ENCODE results near the gene CSRP2. TPM values are rescaled to one million over a fixed set of nuclear protein-coding genes. Genes with fewer than 3 reads are reported as not detected.

The CSRP2 gene
- total RNA-seq, 1 experiment from 2014 or later, result 53.3 TPM

GRCh38 chr12:76898442-76898841, 19.6 kb upstream of the CSRP2 start:
- no peak for DNase-seq (ENCODE audit: low read depth)
- in situ Hi-C loops (cut with HindIII; ENCODE audit: low pct_unique_long_range_greater_than_20kb, low sequenced_read_pairs), result no loop called here

GRCh38 chr12:76896274-76896673, 17.5 kb upstream of the CSRP2 start:
- DNase-seq (ENCODE audit: low read depth), result no peak
- in situ Hi-C loops (cut with HindIII; ENCODE audit: low pct_unique_long_range_greater_than_20kb, low sequenced_read_pairs), result no loop called here

- no peak for DNase-seq (ENCODE audit: low read depth)
- in situ Hi-C loops (cut with HindIII; ENCODE audit: low pct_unique_long_range_greater_than_20kb, low sequenced_read_pairs), result no loop called here
Measured at GRCh38 chr12:76895796-76896195, 17.0 kb upstream of the CSRP2 start.

- DNase-seq (ENCODE audit: low read depth), result no peak
- in situ Hi-C loops (cut with HindIII; ENCODE audit: low pct_unique_long_range_greater_than_20kb, low sequenced_read_pairs), result no loop called here
Measured at GRCh38 chr12:76891609-76892008, 12.8 kb upstream of the CSRP2 start.

- in situ Hi-C loops (cut with HindIII; ENCODE audit: low pct_unique_long_range_greater_than_20kb, low sequenced_read_pairs), result no loop called here
- DNase-seq (ENCODE audit: low read depth), result no peak
Measured at GRCh38 chr12:76890151-76891143, 11.6 kb upstream of the CSRP2 start.

GRCh38 chr12:76888775-76889174, 10.0 kb upstream of the CSRP2 start:
- DNase-seq (ENCODE audit: low read depth), result no peak
- in situ Hi-C loops (cut with HindIII; ENCODE audit: low pct_unique_long_range_greater_than_20kb, low sequenced_read_pairs), result no loop called here

- DNase-seq (ENCODE audit: low read depth), result no peak
- in situ Hi-C loops (cut with HindIII; ENCODE audit: low pct_unique_long_range_greater_than_20kb, low sequenced_read_pairs), result no loop called here
Measured at GRCh38 chr12:76883811-76884210, 5.0 kb upstream of the CSRP2 start.

- DNase-seq (ENCODE audit: low read depth), result peak; percentile 47
- in situ Hi-C loops (cut with HindIII; ENCODE audit: low pct_unique_long_range_greater_than_20kb, low sequenced_read_pairs), result no loop called here
Measured at GRCh38 chr12:76883151-76883550, 4.3 kb upstream of the CSRP2 start.

GRCh38 chr12:76882367-76882766, 3.5 kb upstream of the CSRP2 start:
- in situ Hi-C loops (cut with HindIII; ENCODE audit: low pct_unique_long_range_greater_than_20kb, low sequenced_read_pairs), result no loop called here
- DNase-seq (ENCODE audit: low read depth), result no peak

- in situ Hi-C loops (cut with HindIII; ENCODE audit: low pct_unique_long_range_greater_than_20kb, low sequenced_read_pairs), result no loop called here
- no peak for DNase-seq (ENCODE audit: low read depth)
Measured at GRCh38 chr12:76881142-76881541, 2.3 kb upstream of the CSRP2 start.

GRCh38 chr12:76880519-76881023, 1.8 kb upstream of the CSRP2 start:
- in situ Hi-C loops (cut with HindIII; ENCODE audit: low pct_unique_long_range_greater_than_20kb, low sequenced_read_pairs), result no loop called here
- DNase-seq (ENCODE audit: low read depth), result no peak

GRCh38 chr12:76879710-76880518, 1.1 kb upstream of the CSRP2 start:
- DNase-seq (ENCODE audit: low read depth), result no peak
- in situ Hi-C loops (cut with HindIII; ENCODE audit: low pct_unique_long_range_greater_than_20kb, low sequenced_read_pairs), result no loop called here

- no peak for DNase-seq (ENCODE audit: low read depth)
Measured at GRCh38 chr12:76878099-76878898, 520 bp downstream of the CSRP2 start.

GRCh38 chr12:76876696-76877229, 2.1 kb downstream of the CSRP2 start:
- no peak for DNase-seq (ENCODE audit: low read depth)
- in situ Hi-C loops (cut with HindIII; ENCODE audit: low pct_unique_long_range_greater_than_20kb, low sequenced_read_pairs), result no loop called here

More at GRCh38 chr12:76878099-76878898, 520 bp downstream of the CSRP2 start:
- in situ Hi-C loops (cut with HindIII; ENCODE audit: low pct_unique_long_range_greater_than_20kb, low sequenced_read_pairs), result no loop called here

- in situ Hi-C loops (cut with HindIII; ENCODE audit: low pct_unique_long_range_greater_than_20kb, low sequenced_read_pairs), result loop anchor here (5.0 kb wide), 1 partner anchor 318 kb away; no protein-coding TSS in a partner anchor
- DNase-seq (ENCODE audit: low read depth), result no peak
Measured at GRCh38 chr12:76874491-76875190, 4.2 kb downstream of the CSRP2 start.

GRCh38 chr12:76874027-76874426, 4.8 kb downstream of the CSRP2 start:
- DNase-seq (ENCODE audit: low read depth), result no peak
- in situ Hi-C loops (cut with HindIII; ENCODE audit: low pct_unique_long_range_greater_than_20kb, low sequenced_read_pairs), result loop anchor here (5.0 kb wide), 1 partner anchor 318 kb away; no protein-coding TSS in a partner anchor

- no peak for DNase-seq (ENCODE audit: low read depth)
- in situ Hi-C loops (cut with HindIII; ENCODE audit: low pct_unique_long_range_greater_than_20kb, low sequenced_read_pairs), result loop anchor here (5.0 kb wide), 1 partner anchor 320 kb away; no protein-coding TSS in a partner anchor
Measured at GRCh38 chr12:76872415-76872814, 6.4 kb downstream of the CSRP2 start.
